AG04450 (cell line): ENCODE measurements around the gene ABCC11. TPM values are rescaled to one million over a fixed set of nuclear protein-coding genes. Genes with fewer than 3 reads are reported as not detected.
A peak's percentile ranks its signal among the peaks of the same experiment; 100 is the strongest.

Experiments used
- CTCF ChIA-PET: fragments of 300-600, 350-600 bp; formaldehyde crosslinking; extraction: SDS; loops from one replicate; lab custom pipeline; 2022; ENCODE audit warnings: antibody characterized with exemption, inconsistent platforms; lab: Charles Lee
- POLR2A ChIA-PET: fragments of 350-600 bp; formaldehyde crosslinking; extraction: SDS; loops from one replicate; lab custom pipeline; 2021; ENCODE audit warnings: antibody characterized with exemption, inconsistent platforms; lab: Yijun Ruan, JAX
- DNase-seq: peaks from one replicate; pipeline ENCODE4 v3.0.0-alpha.2; 2011; ENCODE audit warnings: low read depth, low spot score
- H3K27ac ChIP-seq: one replicate; pipeline ENCODE4 v1.5.1; 2012; ENCODE audit warnings: low read depth, low read length, control low read depth
- H3K27me3 ChIP-seq: one replicate; pipeline ENCODE4 v1.6.0; 2012; ENCODE audit warnings: low read length; ENCODE audit not compliant: control insufficient read depth, insufficient read depth
- H3K4me3 ChIP-seq: 2 replicates; pipeline ENCODE4 v1.5.1; 2011; ENCODE audit warnings: mild to moderate bottlenecking, low read depth, low read length, control low read depth
- H3K9me3 ChIP-seq: 2 replicates; pipeline ENCODE4 v1.5.1; 2012; ENCODE audit warnings: low read length; ENCODE audit not compliant: control insufficient read depth, insufficient read depth
- CTCF ChIP-seq: IDR thresholded peaks from 2 replicates; pipeline ENCODE4 v1.5.1; 2011; ENCODE audit warnings: low read depth, low read length, control low read depth, inconsistent platforms
- polyA plus RNA-seq: library from polyadenylated mRNA; depleted of rRNA; stranded (reverse); fragments of >200 nt; gene quantifications from 2 replicates; pipeline ENCODE4 v1.2.3, GENCODE V29; 2011; rRNA removed

Gene ABCC11
- polyA plus RNA-seq, 1 experiment: 0.06 TPM

GRCh38 chr16:48117217-48118105 lies 129.9 kb downstream of the ABCC11 start:
- POLR2A ChIA-PET: no interaction called here
- DNase-seq: no peak
- peak; percentile 71 for TF ChIP-seq CTCF
- H3K27me3 ChIP-seq: peaks cover 5% of the 10 kb centered on the region
- CTCF ChIA-PET: interaction anchor here (0.5 to 1.8 kb wide), 4 partner anchors 9 to 976 kb away, joined by 3 to 4 read pairs (median 4); no protein-coding TSS in a partner anchor
- H3K9me3 ChIP-seq: no peaks in the 10 kb centered on the region; the same call in 1 of the 2 replicates
- no peak overlapping the region for H3K27ac ChIP-seq
- H3K4me3 ChIP-seq: no peak overlapping the region

Other genes starting within 250 kb of the ABCC11 start
- not detected in 2 replicates for gene ABCC12, start 91.5 kb downstream of the ABCC11 start, polyA plus RNA-seq
- gene LONP2, start 3.2 kb downstream of the ABCC11 start, polyA plus RNA-seq: 56.1 and 63.7 TPM in 2 replicates
- 19.9 and 21.6 TPM in 2 replicates for gene SIAH1, start 137.9 kb upstream of the ABCC11 start, polyA plus RNA-seq